Type B pancreatic cell (in vitro differentiated cells): ENCODE results near the gene ACER2. TPM values are rescaled to one million over a fixed set of nuclear protein-coding genes. Genes with fewer than 3 reads are reported as not detected.

Experiments
- DNase-seq: peaks from one replicate; pipeline ENCODE4 v3.0.0; 2021; ENCODE audit warnings: mixed read lengths; ENCODE audit not compliant: unreplicated experiment; ENCODE audit errors: extremely low spot score
- H3K27ac Mint-ChIP-seq: 2 replicates; pipeline ENCODE4 v1.8.0; 2021; ENCODE audit warnings: mild to moderate bottlenecking, mixed read lengths
- H3K27me3 Mint-ChIP-seq: 2 replicates; pipeline ENCODE4 v1.8.0; 2021; ENCODE audit warnings: mixed read lengths
- H3K36me3 Mint-ChIP-seq: 2 replicates; pipeline ENCODE4 v1.8.0; 2021; ENCODE audit warnings: mixed read lengths
- H3K4me1 Mint-ChIP-seq: one replicate; pipeline ENCODE4 v1.8.0; 2021; ENCODE audit warnings: mixed read lengths; ENCODE audit not compliant: unreplicated experiment
- H3K4me3 Mint-ChIP-seq: 2 replicates; pipeline ENCODE4 v1.8.0; 2021; ENCODE audit warnings: mild to moderate bottlenecking, mixed read lengths
- H3K9me3 Mint-ChIP-seq: 2 replicates; pipeline ENCODE4 v1.8.0; 2021; ENCODE audit warnings: mixed read lengths
- CTCF ChIP-seq: fragments of 200-600 bp; sonication (generic); conservative IDR thresholded peaks from 2 replicates; pipeline ENCODE4 v1.5.0; 2021; ENCODE audit warnings: antibody characterized with exemption, mild to moderate bottlenecking
- total RNA-seq: library from RNA; stranded (reverse); gene quantifications from 2 replicates; pipeline ENCODE4 v1.2.1, GENCODE V29; 2021; ENCODE audit warnings: low replicate concordance

ACER2 gene
- total RNA-seq, 1 donor from 2014 or later: 9.2 TPM

- DNase-seq: no peak
- TF ChIP-seq CTCF: no peak
- H3K9me3 Mint-ChIP-seq: no peaks in the 10 kb centered on the region
- no peaks in the 10 kb centered on the region for H3K36me3 Mint-ChIP-seq
- no peaks in the 10 kb centered on the region for H3K4me1 Mint-ChIP-seq
- H3K4me3 Mint-ChIP-seq: no peak overlapping the region
- peaks cover 12% of the 10 kb centered on the region for H3K27me3 Mint-ChIP-seq
- no peak overlapping the region for H3K27ac Mint-ChIP-seq
These were observed 81.5 kb downstream of the ACER2 start for GRCh38 chr9:19490269-19490668.

- no peak overlapping the region for H3K27ac Mint-ChIP-seq
- no peaks in the 10 kb centered on the region for H3K36me3 Mint-ChIP-seq
- no peak for TF ChIP-seq CTCF
- H3K27me3 Mint-ChIP-seq: peaks cover 15% of the 10 kb centered on the region
- H3K4me3 Mint-ChIP-seq: no peak overlapping the region
- H3K4me1 Mint-ChIP-seq: no peaks in the 10 kb centered on the region
- no peak for DNase-seq
- H3K9me3 Mint-ChIP-seq: no peaks in the 10 kb centered on the region
These were observed 82.0 kb downstream of the ACER2 start for GRCh38 chr9:19490828-19491227.

- Mint-ChIP-seq H3K4me3 (no peak overlapping the region), H3K27me3 (peaks cover 15% of the 10 kb centered on the region), H3K4me1 (no peaks in the 10 kb centered on the region), H3K27ac (no peak overlapping the region), H3K9me3 (no peaks in the 10 kb centered on the region), H3K36me3 (no peaks in the 10 kb centered on the region)
- no peak for DNase-seq
- TF ChIP-seq CTCF: no peak
These were observed 84.0 kb downstream of the ACER2 start for GRCh38 chr9:19492775-19493173.

- no peak for DNase-seq
- Mint-ChIP-seq H3K36me3 (no peaks in the 10 kb centered on the region), H3K27me3 (peaks cover 15% of the 10 kb centered on the region), H3K27ac (no peak overlapping the region), H3K4me3 (no peak overlapping the region), H3K4me1 (no peaks in the 10 kb centered on the region), H3K9me3 (no peaks in the 10 kb centered on the region)
- TF ChIP-seq CTCF: peak; percentile 87
These were observed 84.5 kb downstream of the ACER2 start for GRCh38 chr9:19493174-19493811.

GRCh38 chr9:19493876-19494275 lies 85.1 kb downstream of the ACER2 start:
- TF ChIP-seq CTCF: no peak
- DNase-seq: no peak
- no peak overlapping the region for H3K27ac Mint-ChIP-seq
- H3K4me1 Mint-ChIP-seq: no peaks in the 10 kb centered on the region
- H3K9me3 Mint-ChIP-seq: no peaks in the 10 kb centered on the region
- peaks cover 15% of the 10 kb centered on the region for H3K27me3 Mint-ChIP-seq
- H3K4me3 Mint-ChIP-seq: no peak overlapping the region
- no peaks in the 10 kb centered on the region for H3K36me3 Mint-ChIP-seq
